HCT116 (cell line): ENCODE results near the gene GALNT11. TPM values are rescaled to one million over a fixed set of nuclear protein-coding genes. Genes with fewer than 3 reads are reported as not detected.

Experiments
- ATAC-seq: fragments of 200-7000 bp; cut with Tn5 transposase; 2 replicates; pipeline ENCODE4 v1.9.1; 2020; ENCODE audit warnings: mild to moderate bottlenecking, moderate library complexity
- BruUV-seq: library from RNA; stranded (reverse); fragments of 400-500 nt; replicated peaks from 2 replicates; lab custom pipeline; 2021; lab: Mats Ljungman, UMichigan
- CTCF ChIA-PET: fragments of 300-600 bp; sonication (Branson Sonifier 250); formaldehyde crosslinking; loops from one replicate; lab custom pipeline; 2021; ENCODE audit warnings: antibody characterized with exemption; lab: Charles Lee
- POLR2A ChIA-PET: fragments of 300-600, 350-600 bp; sonication (Branson Sonifier 250); formaldehyde crosslinking; loops from one replicate; lab custom pipeline; 2021; ENCODE audit warnings: antibody characterized with exemption; lab: Charles Lee
- RAD21 ChIA-PET, 2 experiments: fragments of 300-600 bp; sonication (Branson Sonifier 250); formaldehyde crosslinking; loops; one replicate each; lab custom pipeline; 2023; ENCODE audit warnings: low total read pairs in 2 of 2; ENCODE audit not compliant: uncharacterized antibody in 2 of 2, unreplicated experiment in 2 of 2, low non-redundant PET in 1 of 2; lab: Charles Lee
- DNase-seq: peaks from one replicate; pipeline ENCODE4 v3.0.0-alpha.2; 2010; ENCODE audit warnings: low read depth, low spot score
- H2AFZ ChIP-seq: fragments of 200-600 bp; shearing (Covaris generic), sonication (generic); 2 replicates; pipeline ENCODE4 v1.6.1; 2017; ENCODE audit warnings: low read depth, mixed run types, mixed read lengths, antibody characterized with exemption, low read length; ENCODE audit not compliant: poor library complexity, severe bottlenecking
- H3K27ac ChIP-seq: 2 replicates; pipeline ENCODE4 v1.5.1; 2012; ENCODE audit warnings: low read depth, low read length
- H3K27me3 ChIP-seq: fragments of 200-600 bp; sonication (generic); 2 replicates; pipeline ENCODE4 v1.6.1; 2016; ENCODE audit warnings: mixed run types, low read length, mixed read lengths; ENCODE audit not compliant: insufficient read depth
- H3K36me3 ChIP-seq, 2 experiments: fragments of 200-500 bp in 1 of 2; fragments of 200-600 bp in 1 of 2; sonication (Bioruptor generic) in 1 of 2; sonication (generic) in 1 of 2; 2 replicates each; pipeline versions ENCODE4 v1.5.1 to v1.6.1; 2014 to 2016; ENCODE audit warnings: low read length in 2 of 2, inconsistent platforms in 1 of 2, mixed read lengths in 1 of 2, mixed run types in 1 of 2; ENCODE audit not compliant: insufficient read depth in 2 of 2, control insufficient read depth in 1 of 2
- H3K4me1 ChIP-seq, 2 experiments: fragments of 200-600 bp in 1 of 2; sonication (generic) in 1 of 2; 2 replicates each; pipeline versions ENCODE4 v1.5.1 to v1.6.1; 2012 to 2017; ENCODE audit warnings: low read length in 2 of 2, inconsistent platforms in 1 of 2, mild to moderate bottlenecking in 1 of 2, mixed read lengths in 1 of 2, mixed run types in 1 of 2, moderate library complexity in 1 of 2; ENCODE audit not compliant: insufficient read depth in 2 of 2, control insufficient read depth in 1 of 2
- H3K4me2 ChIP-seq: fragments of 200-600 bp; sonication (generic); 2 replicates; pipeline ENCODE4 v1.6.1; 2017; ENCODE audit warnings: mixed run types, low read length, mixed read lengths
- H3K4me3 ChIP-seq, 2 experiments: fragments of 200-600 bp in 1 of 2; sonication (generic) in 1 of 2; replicated peaks in 1 of 2; 2 replicates each; pipeline ENCODE4 v1.5.1; 2011 to 2016; ENCODE audit warnings: low read length in 2 of 2, control low read depth in 1 of 2, low read depth in 1 of 2, mild to moderate bottlenecking in 1 of 2, mixed read lengths in 1 of 2, mixed run types in 1 of 2
- H3K79me2 ChIP-seq: fragments of 200-600 bp; sonication (generic); 2 replicates; pipeline ENCODE4 v1.6.1; 2017; ENCODE audit warnings: mild to moderate bottlenecking, mixed run types, low read length, moderate library complexity, mixed read lengths; ENCODE audit not compliant: insufficient read depth
- H3K9ac ChIP-seq: fragments of 200-600 bp; sonication (generic); 2 replicates; pipeline ENCODE4 v1.6.1; 2016; ENCODE audit warnings: low read length, mixed read lengths
- H3K9me2 ChIP-seq: fragments of 200-600 bp; sonication (generic), shearing (Covaris generic); 2 replicates; pipeline ENCODE4 v1.6.1; 2017; ENCODE audit warnings: mixed run types, mild to moderate bottlenecking, moderate library complexity; ENCODE audit not compliant: insufficient read depth
- H3K9me3 ChIP-seq, 2 experiments: fragments of 200-500 bp in 1 of 2; fragments of 200-600 bp in 1 of 2; sonication (Bioruptor generic) in 1 of 2; sonication (generic) in 1 of 2; 2 replicates each; pipeline ENCODE4 v1.6.1; 2014 to 2017; ENCODE audit warnings: low read length in 2 of 2, mixed read lengths in 2 of 2, inconsistent platforms in 1 of 2, low read depth in 1 of 2, mild to moderate bottlenecking in 1 of 2, mixed run types in 1 of 2, moderate library complexity in 1 of 2; ENCODE audit not compliant: control insufficient read depth in 1 of 2, insufficient read depth in 1 of 2
- H4K20me1 ChIP-seq: fragments of 200-600 bp; sonication (generic), shearing (Covaris generic); 2 replicates; pipeline ENCODE4 v1.6.1; 2017; ENCODE audit warnings: mixed run types, mild to moderate bottlenecking, moderate library complexity; ENCODE audit not compliant: insufficient read depth
- CEBPB ChIP-seq: IDR thresholded peaks from 2 replicates; pipeline ENCODE4 v1.6.1; 2012; ENCODE audit warnings: low read depth
- EGR1 ChIP-seq: IDR thresholded peaks from 2 replicates; pipeline ENCODE4 v1.6.1; 2012; ENCODE audit warnings: low read depth
- ELF1 ChIP-seq: IDR thresholded peaks from 2 replicates; pipeline ENCODE4 v1.6.1; 2012; ENCODE audit warnings: low read depth, borderline replicate concordance
- JUND ChIP-seq: IDR thresholded peaks from 2 replicates; pipeline ENCODE4 v1.6.1; 2012
- POLR2AphosphoS5 ChIP-seq: IDR thresholded peaks from 2 replicates; pipeline ENCODE4 v1.6.1; 2011; ENCODE audit warnings: mild to moderate bottlenecking, low read depth, low read length, moderate library complexity
- SRF ChIP-seq: IDR thresholded peaks from 2 replicates; pipeline ENCODE4 v1.6.1; 2012; ENCODE audit warnings: low read depth
- TCF7L2 ChIP-seq: IDR thresholded peaks from 2 replicates; pipeline ENCODE4 v1.7.0; 2011; ENCODE audit warnings: borderline replicate concordance, inconsistent platforms; ENCODE audit not compliant: insufficient read depth, insufficient read length; ENCODE audit errors: extremely low read depth
- YY1 ChIP-seq: IDR thresholded peaks from 2 replicates; pipeline ENCODE4 v1.6.1; 2011; ENCODE audit warnings: low read length, low read depth, moderate library complexity, mild to moderate bottlenecking; ENCODE audit not compliant: insufficient replicate concordance; ENCODE audit errors: extremely low read depth
- ZFX ChIP-seq: fragments of 450-650 bp; IDR thresholded peaks from 2 replicates; pipeline ENCODE4 v1.6.1; 2017
- ZNF274 ChIP-seq: fragments of 200-500 bp; sonication (Bioruptor generic); IDR thresholded peaks from 2 replicates; pipeline ENCODE4 v1.6.1; 2014; ENCODE audit warnings: mild to moderate bottlenecking, low read depth, low read length, inconsistent platforms
- intact Hi-C: fragments of 100-400 bp; cut with micrococcal nuclease; formaldehyde crosslinking; loops from 2 replicates; pipeline ENCODE4 v1.10.0; 2022
- total RNA-seq: library from RNA; stranded (reverse); gene quantifications from one replicate; pipeline ENCODE4 v1.2.1, GENCODE V29; 2021; ENCODE audit not compliant: unreplicated experiment
- TF ChIP-seq, protein P1 (sequence below), 3 experiments: fragments of 200-600 bp in 1 of 3; sonication (generic) in 1 of 3; IDR thresholded peaks in 2 of 3; conservative IDR thresholded peaks in 1 of 3; 2 replicates each; pipeline ENCODE4 v1.5.1; 2012 to 2017; ENCODE audit warnings: low read depth in 2 of 3, low read length in 2 of 3, antibody characterized with exemption in 1 of 3, borderline replicate concordance in 1 of 3, control low read depth in 1 of 3, mild to moderate bottlenecking in 1 of 3, mixed read lengths in 1 of 3, mixed run types in 1 of 3, moderate library complexity in 1 of 3; ENCODE audit not compliant: insufficient read depth in 1 of 3

Gene GALNT11
- total RNA-seq, 1 experiment from 2014 or later: 28.9 TPM

DNA sequence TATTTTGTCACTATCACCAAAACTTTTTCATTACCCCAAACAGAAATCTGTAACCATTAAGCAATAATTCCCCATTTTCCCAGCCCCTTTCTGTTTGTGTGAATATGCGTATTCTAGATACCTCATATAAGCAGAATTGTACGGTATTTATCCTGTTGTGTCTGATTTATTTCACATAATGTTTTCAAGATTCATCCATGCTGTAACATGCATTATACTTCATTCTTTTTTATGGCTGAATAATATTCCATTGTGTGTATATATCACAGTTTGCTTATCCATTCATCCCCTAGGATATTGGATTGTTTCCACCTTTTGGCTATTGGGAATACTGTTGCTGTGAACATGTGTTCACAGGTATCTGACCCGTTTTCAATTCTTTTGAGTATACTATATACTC, 26.5 kb downstream of the GALNT11 start:
- intact Hi-C loops: no loop called here
- CTCF ChIA-PET: no interaction called here

DNA sequence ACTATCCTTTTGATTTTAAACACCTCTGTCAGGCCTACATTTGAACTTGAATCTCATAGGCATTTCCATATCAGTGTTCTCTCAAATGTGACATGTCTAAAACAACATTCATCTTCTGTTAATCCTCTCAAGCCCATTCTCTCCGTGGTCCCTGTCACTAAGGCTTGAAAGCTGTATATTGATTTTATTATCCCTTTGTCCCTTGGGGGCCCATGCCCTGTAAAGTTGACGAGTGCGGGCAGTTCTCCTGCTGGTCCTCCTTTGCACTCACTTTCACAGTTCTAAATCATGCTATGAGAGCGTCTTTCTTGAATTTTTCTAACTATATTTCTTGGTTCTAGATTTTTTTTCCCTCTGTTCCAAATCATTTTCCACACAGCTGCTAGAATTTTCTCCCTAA, 27.3 kb downstream of the GALNT11 start:
- no peak overlapping the region for H2AFZ ChIP-seq
- DNase-seq (no peak), ATAC-seq (no peak)
- no peaks in the 10 kb centered on the region for H3K36me3 ChIP-seq
- no peak overlapping the region for H3K4me3 ChIP-seq
- H3K4me1 ChIP-seq: peaks cover 3 to 17% of the 10 kb centered on the region in 2 experiments; a peak in 3 of 4 replicates
- BruUV-seq: no TSS peak
- no peak overlapping the region for H3K4me2 ChIP-seq
- no peaks in the 10 kb centered on the region for H3K27me3 ChIP-seq
- ChIA-PET CTCF (no interaction called here), RAD21 (no interaction called here), POLR2A (no interaction called here)
- H3K27ac ChIP-seq: no peak overlapping the region
- H3K9me3 ChIP-seq: no peaks in the 10 kb centered on the region
- intact Hi-C loops: no loop called here
- no peak overlapping the region for H3K9ac ChIP-seq
- peaks cover 16% of the 10 kb centered on the region for H3K79me2 ChIP-seq
- H3K9me2 ChIP-seq: no peaks in the 10 kb centered on the region
- TF ChIP-seq EGR1 (no peak), YY1 (no peak)
- TF ChIP-seq, protein P1, sequence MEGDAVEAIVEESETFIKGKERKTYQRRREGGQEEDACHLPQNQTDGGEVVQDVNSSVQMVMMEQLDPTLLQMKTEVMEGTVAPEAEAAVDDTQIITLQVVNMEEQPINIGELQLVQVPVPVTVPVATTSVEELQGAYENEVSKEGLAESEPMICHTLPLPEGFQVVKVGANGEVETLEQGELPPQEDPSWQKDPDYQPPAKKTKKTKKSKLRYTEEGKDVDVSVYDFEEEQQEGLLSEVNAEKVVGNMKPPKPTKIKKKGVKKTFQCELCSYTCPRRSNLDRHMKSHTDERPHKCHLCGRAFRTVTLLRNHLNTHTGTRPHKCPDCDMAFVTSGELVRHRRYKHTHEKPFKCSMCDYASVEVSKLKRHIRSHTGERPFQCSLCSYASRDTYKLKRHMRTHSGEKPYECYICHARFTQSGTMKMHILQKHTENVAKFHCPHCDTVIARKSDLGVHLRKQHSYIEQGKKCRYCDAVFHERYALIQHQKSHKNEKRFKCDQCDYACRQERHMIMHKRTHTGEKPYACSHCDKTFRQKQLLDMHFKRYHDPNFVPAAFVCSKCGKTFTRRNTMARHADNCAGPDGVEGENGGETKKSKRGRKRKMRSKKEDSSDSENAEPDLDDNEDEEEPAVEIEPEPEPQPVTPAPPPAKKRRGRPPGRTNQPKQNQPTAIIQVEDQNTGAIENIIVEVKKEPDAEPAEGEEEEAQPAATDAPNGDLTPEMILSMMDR (IDR thresholded peaks at IDR 0.05 in 2 of 3, conservative IDR thresholded peaks at IDR 0.05 in 1 of 3; ENCODE audit: borderline replicate concordance in 1 of 3, insufficient read depth in 1 of 3, low read depth in 2 of 3, low read length in 2 of 3): no peak
- no peaks in the 10 kb centered on the region for H4K20me1 ChIP-seq

More for the DNA sequence above, 26.5 kb downstream of the GALNT11 start:
- H3K27ac ChIP-seq: no peak overlapping the region
- no peak overlapping the region for H2AFZ ChIP-seq
- H3K4me2 ChIP-seq: no peak overlapping the region
- RAD21 ChIA-PET: no interaction called here
- no peak overlapping the region for H3K4me3 ChIP-seq
- BruUV-seq: no TSS peak
- no peak for ATAC-seq
- H3K27me3 ChIP-seq: no peaks in the 10 kb centered on the region
- TF ChIP-seq ELF1: no peak
- no peak for TF ChIP-seq ZNF274
- TF ChIP-seq ZFX: no peak
- no peak for TF ChIP-seq TCF7L2
- TF ChIP-seq JUND: no peak
- TF ChIP-seq POLR2AphosphoS5: no peak
- TF ChIP-seq CEBPB: no peak
- TF ChIP-seq SRF: no peak
- TF ChIP-seq, all 23 proteins: peak for 0
- POLR2A ChIA-PET: no interaction called here
- Histone ChIP-seq H3K79me2 (peaks cover 18% of the 10 kb centered on the region), H3K9ac (no peak overlapping the region), H3K4me1 (peaks cover 3 to 15% of the 10 kb centered on the region in 2 experiments; a peak in 3 of 4 replicates), H3K36me3 (no peaks in the 10 kb centered on the region), H4K20me1 (no peaks in the 10 kb centered on the region), H3K9me2 (no peaks in the 10 kb centered on the region), H3K9me3 (no peaks in the 10 kb centered on the region)
- DNase-seq: no peak
